Progenitor cell of endocrine pancreas (in vitro differentiated cells): ENCODE measurements around the gene SCLT1. TPM values are rescaled to one million over a fixed set of nuclear protein-coding genes. Genes with fewer than 3 reads are reported as not detected.
A peak's percentile ranks its signal among the peaks of the same experiment; 100 is the strongest.

Experiments used
- DNase-seq: peaks from one replicate; pipeline ENCODE4 v3.0.0; 2021; ENCODE audit warnings: low spot score; ENCODE audit not compliant: unreplicated experiment
- H3K27ac Mint-ChIP-seq: 2 replicates; pipeline ENCODE4 v1.8.0; 2021; ENCODE audit warnings: mild to moderate bottlenecking, moderate library complexity, mixed read lengths
- H3K27me3 Mint-ChIP-seq: 2 replicates; pipeline ENCODE4 v1.8.0; 2021; ENCODE audit warnings: mixed read lengths
- H3K36me3 Mint-ChIP-seq: 2 replicates; pipeline ENCODE4 v1.8.0; 2022; ENCODE audit warnings: mixed read lengths; ENCODE audit not compliant: insufficient read depth
- H3K4me1 Mint-ChIP-seq: 2 replicates; pipeline ENCODE4 v1.8.0; 2021; ENCODE audit warnings: low read depth, mixed read lengths
- H3K4me3 Mint-ChIP-seq: 2 replicates; pipeline ENCODE4 v1.8.0; 2021; ENCODE audit warnings: low read depth, mild to moderate bottlenecking, moderate library complexity, mixed read lengths
- H3K9me3 Mint-ChIP-seq: 2 replicates; pipeline ENCODE4 v1.8.0; 2021; ENCODE audit warnings: low read depth, mixed read lengths
- CTCF ChIP-seq: fragments of 200-600 bp; sonication (generic); IDR thresholded peaks from one replicate; pipeline ENCODE4 v1.5.0; 2021; ENCODE audit warnings: antibody characterized with exemption, mild to moderate bottlenecking; ENCODE audit not compliant: unreplicated experiment
- total RNA-seq: library from RNA; stranded (reverse); gene quantifications from 2 replicates; pipeline ENCODE4 v1.2.1, GENCODE V29; 2021

The SCLT1 gene
- total RNA-seq, 1 donor from 2014 or later: 16.1 TPM

DNA sequence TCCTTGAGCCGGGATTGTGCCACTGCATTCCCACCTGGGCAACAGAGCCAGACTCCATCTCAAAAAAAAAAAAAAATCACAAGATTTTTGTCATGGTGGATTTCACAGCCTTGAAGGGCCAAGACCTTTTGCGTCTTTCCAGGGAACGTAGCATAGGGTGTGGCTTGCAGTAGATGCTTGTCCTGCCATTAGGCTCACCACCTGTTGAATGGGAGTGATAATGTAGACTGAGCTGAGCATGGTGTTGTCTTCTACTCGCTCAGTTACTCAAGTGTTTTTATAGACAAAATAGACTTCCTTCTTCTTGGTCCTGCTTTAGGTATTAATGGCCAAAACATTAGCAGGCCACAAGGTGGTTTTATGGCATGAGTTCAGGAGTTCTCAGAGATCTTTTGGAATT is 243.1 kb downstream of the SCLT1 start:
- H3K27me3 Mint-ChIP-seq: no peaks in the 10 kb centered on the region
- no peak overlapping the region for H3K27ac Mint-ChIP-seq
- no peak for DNase-seq
- no peak for TF ChIP-seq CTCF
- no peaks in the 10 kb centered on the region for H3K9me3 Mint-ChIP-seq
- no peaks in the 10 kb centered on the region for H3K4me1 Mint-ChIP-seq
- H3K4me3 Mint-ChIP-seq: no peak overlapping the region
- peaks cover 40% of the 10 kb centered on the region for H3K36me3 Mint-ChIP-seq

- H3K36me3 Mint-ChIP-seq: peaks cover 36% of the 10 kb centered on the region
- TF ChIP-seq CTCF: no peak
Observed at GRCh38 chr4:128848461-128848860, 244.9 kb downstream of the SCLT1 start.

DNA sequence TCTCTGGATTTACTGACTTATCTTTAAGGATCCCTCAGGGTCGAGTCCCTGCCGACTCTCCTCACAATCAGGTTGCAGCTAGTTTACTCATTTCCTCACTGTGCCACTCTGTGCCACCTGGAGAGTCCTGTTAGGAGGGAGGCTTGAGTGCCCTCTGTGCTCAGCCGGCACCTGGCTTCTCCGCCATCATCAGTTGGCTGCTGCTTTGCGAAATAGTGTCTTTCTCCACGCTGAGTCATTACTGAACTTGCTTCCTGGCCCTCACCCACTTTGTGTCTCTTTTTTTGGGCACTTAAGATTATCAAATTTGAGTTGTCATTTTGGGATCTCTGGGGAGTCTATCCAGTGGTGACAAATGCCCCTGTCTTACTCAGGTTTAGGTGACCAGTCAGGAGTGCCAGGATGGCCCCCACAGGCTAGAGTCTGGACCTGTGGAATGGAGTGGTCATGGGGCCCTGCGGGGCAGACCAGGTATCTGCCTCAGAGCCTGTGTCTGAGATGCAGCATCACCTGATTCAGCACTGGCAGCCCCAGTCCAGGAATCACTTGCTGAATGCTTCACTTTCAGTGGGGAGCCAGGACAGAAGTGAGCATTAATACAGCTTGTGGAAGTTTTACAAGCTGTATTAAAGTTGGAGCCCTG is 246.1 kb downstream of the SCLT1 start:
- Mint-ChIP-seq H3K27ac (no peak overlapping the region), H3K4me3 (no peak overlapping the region), H3K4me1 (peaks cover 2% of the 10 kb centered on the region), H3K9me3 (no peaks in the 10 kb centered on the region), H3K36me3 (peaks cover 38% of the 10 kb centered on the region), H3K27me3 (no peaks in the 10 kb centered on the region)
- TF ChIP-seq CTCF: no peak
- DNase-seq: no peak

More at GRCh38 chr4:128848461-128848860, 244.9 kb downstream of the SCLT1 start:
- no peaks in the 10 kb centered on the region for H3K27me3 Mint-ChIP-seq
- no peak overlapping the region for H3K4me3 Mint-ChIP-seq
- no peaks in the 10 kb centered on the region for H3K9me3 Mint-ChIP-seq
- H3K4me1 Mint-ChIP-seq: peaks cover 2% of the 10 kb centered on the region
- no peak for DNase-seq
- H3K27ac Mint-ChIP-seq: peak overlapping the region; percentile 77

GRCh38 chr4:128846063-128846462 is 247.3 kb downstream of the SCLT1 start:
- H3K4me1 Mint-ChIP-seq: peaks cover 10% of the 10 kb centered on the region
- no peak overlapping the region for H3K4me3 Mint-ChIP-seq
- DNase-seq: no peak
- H3K27ac Mint-ChIP-seq: no peak overlapping the region
- no peaks in the 10 kb centered on the region for H3K27me3 Mint-ChIP-seq
- H3K36me3 Mint-ChIP-seq: peaks cover 35% of the 10 kb centered on the region
- H3K9me3 Mint-ChIP-seq: no peaks in the 10 kb centered on the region
- TF ChIP-seq CTCF: no peak

DNA sequence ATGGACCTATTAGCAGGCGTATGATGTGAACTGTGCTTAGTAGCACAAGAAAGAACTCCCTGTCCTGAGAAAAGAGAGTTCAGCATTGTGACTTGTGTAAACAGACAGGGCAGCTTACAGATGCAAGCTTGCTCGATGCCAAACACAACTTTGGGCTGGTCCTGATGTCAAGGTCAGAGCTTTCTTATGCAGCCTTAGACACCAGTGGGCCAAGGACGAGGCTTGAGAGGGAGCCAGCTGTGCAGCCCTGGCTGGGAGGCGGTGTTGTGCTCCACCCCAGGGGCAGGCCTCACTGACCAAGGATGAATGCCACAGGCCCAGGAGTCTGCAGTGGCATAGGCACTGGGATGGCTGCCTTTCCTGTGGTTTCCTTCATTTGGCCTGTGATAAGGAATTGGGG is 248.4 kb downstream of the SCLT1 start:
- H3K27me3 Mint-ChIP-seq: no peaks in the 10 kb centered on the region
- H3K27ac Mint-ChIP-seq: peak overlapping the region; percentile 70
- H3K4me1 Mint-ChIP-seq: peaks cover 11% of the 10 kb centered on the region
- no peak overlapping the region for H3K4me3 Mint-ChIP-seq
- TF ChIP-seq CTCF: no peak
- no peaks in the 10 kb centered on the region for H3K9me3 Mint-ChIP-seq
- peaks cover 32% of the 10 kb centered on the region for H3K36me3 Mint-ChIP-seq
- no peak for DNase-seq
